HEK293T (cell line): Measurements from ENCODE around the gene CFAP58.

ENCODE experiments used
- ELF4 ChIP-seq: fragments of 450-650 bp; IDR thresholded peaks from 2 replicates; pipeline ENCODE4 v1.6.1; 2017; ENCODE audit warnings: antibody characterized with exemption
- FOXA1 ChIP-seq: fragments of 450-650 bp; IDR thresholded peaks from 2 replicates; pipeline ENCODE4 v1.6.1; 2016; ENCODE audit warnings: mild to moderate bottlenecking
- FOXK2 ChIP-seq: fragments of 450-650 bp; IDR thresholded peaks from 2 replicates; pipeline ENCODE4 v1.6.1; 2016; ENCODE audit warnings: mild to moderate bottlenecking
- FOXM1 ChIP-seq: fragments of 450-650 bp; IDR thresholded peaks from 2 replicates; pipeline ENCODE4 v1.6.1; 2017; ENCODE audit warnings: mild to moderate bottlenecking, borderline replicate concordance
- HDGF ChIP-seq: fragments of 450-650 bp; IDR thresholded peaks from 2 replicates; pipeline ENCODE4 v1.6.1; 2017; ENCODE audit warnings: antibody characterized with exemption, borderline replicate concordance
- SUZ12 ChIP-seq: fragments of 450-650 bp; IDR thresholded peaks from 2 replicates; pipeline ENCODE4 v1.6.1; 2016; ENCODE audit warnings: mild to moderate bottlenecking
- ZNF384 ChIP-seq: fragments of 450-650 bp; IDR thresholded peaks from 2 replicates; pipeline ENCODE4 v1.6.1; 2016

DNA sequence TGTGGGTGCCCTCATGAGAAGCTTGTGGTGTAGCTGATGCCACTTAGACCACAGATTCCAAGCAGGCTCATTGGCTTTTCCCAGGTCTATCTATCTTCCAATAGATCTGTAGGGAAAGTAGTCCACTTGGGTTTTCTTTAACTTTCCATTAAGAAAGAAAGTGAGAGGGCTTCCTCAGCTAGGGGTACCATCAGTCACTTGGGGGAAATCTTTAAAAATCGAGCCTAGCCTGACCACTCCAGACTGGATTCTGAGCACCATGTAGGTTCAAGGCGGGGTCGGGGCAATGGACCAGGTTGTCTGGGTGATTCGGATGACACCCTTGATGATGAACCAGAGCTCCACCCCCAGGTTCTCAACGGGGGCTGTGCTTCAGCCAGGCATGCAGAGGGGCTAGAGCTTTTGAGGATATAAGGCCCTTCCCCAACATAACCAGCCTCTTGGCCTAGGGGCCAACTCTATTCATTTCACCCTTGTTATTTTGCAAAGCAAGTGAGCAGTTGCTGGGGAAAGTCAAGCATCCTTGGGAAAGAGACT lies 42.4 kb upstream of the CFAP58 start:
- TF ChIP-seq ZNF384 (no peak), FOXA1 (no peak), FOXK2 (no peak), ELF4 (no peak), SUZ12 (no peak), HDGF (no peak), FOXM1 (no peak)
